ENCODE data around the gene KRT73. TPM values are rescaled to one million over a fixed set of nuclear protein-coding genes. Genes with fewer than 3 reads are reported as not detected.

Gene KRT73
- total RNA-seq, 1 donor from 2014 or later, result not detected

GRCh38 chr12:52606581-52607218, 11.7 kb downstream of the KRT73 start:
- no peak for DNase-seq (ENCODE audit: low spot score, unreplicated experiment)
- H3K4me3 Mint-ChIP-seq (ENCODE audit: low read depth), result no peak overlapping the region
- H3K9me3 Mint-ChIP-seq (ENCODE audit: low read depth), result no peaks in the 10 kb centered on the region
- no peak overlapping the region for H3K27ac Mint-ChIP-seq
- H3K27me3 Mint-ChIP-seq, result peaks cover 63% of the 10 kb centered on the region
- no peak for TF ChIP-seq CTCF (IDR thresholded peaks at IDR 0.05; ENCODE audit: unreplicated experiment)
- H3K36me3 Mint-ChIP-seq (ENCODE audit: insufficient read depth), result no peaks in the 10 kb centered on the region
- H3K4me1 Mint-ChIP-seq (ENCODE audit: low read depth), result no peaks in the 10 kb centered on the region

GRCh38 chr12:52606096-52606495, 12.3 kb downstream of the KRT73 start:
- H3K4me1 Mint-ChIP-seq (ENCODE audit: low read depth), result no peaks in the 10 kb centered on the region
- no peak for DNase-seq (ENCODE audit: low spot score, unreplicated experiment)
- H3K27me3 Mint-ChIP-seq, result peaks cover 61% of the 10 kb centered on the region
- no peaks in the 10 kb centered on the region for H3K36me3 Mint-ChIP-seq (ENCODE audit: insufficient read depth)
- no peak overlapping the region for H3K4me3 Mint-ChIP-seq (ENCODE audit: low read depth)
- TF ChIP-seq CTCF (IDR thresholded peaks at IDR 0.05; ENCODE audit: unreplicated experiment), result no peak
- no peaks in the 10 kb centered on the region for H3K9me3 Mint-ChIP-seq (ENCODE audit: low read depth)
- no peak overlapping the region for H3K27ac Mint-ChIP-seq

- Mint-ChIP-seq H3K27me3 (peaks cover 56% of the 10 kb centered on the region), H3K27ac (no peak overlapping the region), H3K4me1 (ENCODE audit: low read depth) (no peaks in the 10 kb centered on the region), H3K36me3 (ENCODE audit: insufficient read depth) (no peaks in the 10 kb centered on the region), H3K4me3 (ENCODE audit: low read depth) (no peak overlapping the region), H3K9me3 (ENCODE audit: low read depth) (no peaks in the 10 kb centered on the region)
- DNase-seq (ENCODE audit: low spot score, unreplicated experiment), result no peak
- TF ChIP-seq CTCF (IDR thresholded peaks at IDR 0.05; ENCODE audit: unreplicated experiment), result no peak
Observed at GRCh38 chr12:52605542-52605941, 12.8 kb downstream of the KRT73 start.

GRCh38 chr12:52604859-52605258, 13.5 kb downstream of the KRT73 start:
- Mint-ChIP-seq H3K9me3 (ENCODE audit: low read depth) (no peaks in the 10 kb centered on the region), H3K4me1 (ENCODE audit: low read depth) (no peaks in the 10 kb centered on the region), H3K27ac (no peak overlapping the region), H3K27me3 (peaks cover 62% of the 10 kb centered on the region), H3K4me3 (ENCODE audit: low read depth) (no peak overlapping the region), H3K36me3 (ENCODE audit: insufficient read depth) (no peaks in the 10 kb centered on the region)
- no peak for TF ChIP-seq CTCF (IDR thresholded peaks at IDR 0.05; ENCODE audit: unreplicated experiment)
- no peak for DNase-seq (ENCODE audit: low spot score, unreplicated experiment)

- Mint-ChIP-seq H3K27me3 (peaks cover 64% of the 10 kb centered on the region), H3K4me3 (ENCODE audit: low read depth) (no peak overlapping the region), H3K27ac (no peak overlapping the region), H3K9me3 (ENCODE audit: low read depth) (no peaks in the 10 kb centered on the region), H3K36me3 (ENCODE audit: insufficient read depth) (no peaks in the 10 kb centered on the region), H3K4me1 (ENCODE audit: low read depth) (no peaks in the 10 kb centered on the region)
- DNase-seq (ENCODE audit: low spot score, unreplicated experiment), result no peak
- TF ChIP-seq CTCF (IDR thresholded peaks at IDR 0.05; ENCODE audit: unreplicated experiment), result no peak
Observed at GRCh38 chr12:52603314-52603713, 15.0 kb downstream of the KRT73 start.
